ENCODE results near the gene APPL2.
A peak's percentile ranks its signal among the peaks of the same experiment; 100 is the strongest.

APPL2 gene

DNA sequence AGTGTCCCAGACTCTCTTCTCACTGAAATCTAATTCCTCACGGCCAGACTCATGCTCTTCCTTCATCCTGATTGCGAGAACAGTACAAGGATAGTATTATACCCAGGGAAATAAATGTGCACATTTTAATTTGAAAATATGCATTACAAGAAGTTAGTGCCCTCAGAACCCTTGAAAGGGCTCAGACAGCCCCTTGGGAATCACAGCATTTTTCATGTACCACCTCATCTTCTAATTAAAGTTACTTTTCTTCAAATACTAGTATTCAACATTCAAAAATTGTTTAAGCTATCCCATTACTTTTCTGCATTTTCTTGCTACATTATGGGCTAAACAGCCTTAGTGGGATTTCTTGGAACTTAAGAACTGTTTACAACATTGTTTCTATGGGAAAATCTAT, 1.7 kb upstream of the APPL2 start:
- H3K9me3 Mint-ChIP-seq (ENCODE audit: low read depth): no peaks in the 10 kb centered on the region
- peaks cover 33% of the 10 kb centered on the region for H3K4me1 Mint-ChIP-seq (ENCODE audit: low read depth)
- H3K27me3 Mint-ChIP-seq: no peaks in the 10 kb centered on the region
- H3K36me3 Mint-ChIP-seq: no peaks in the 10 kb centered on the region
- no peak overlapping the region for H3K27ac Mint-ChIP-seq
- H3K4me3 Mint-ChIP-seq: no peak overlapping the region

DNA sequence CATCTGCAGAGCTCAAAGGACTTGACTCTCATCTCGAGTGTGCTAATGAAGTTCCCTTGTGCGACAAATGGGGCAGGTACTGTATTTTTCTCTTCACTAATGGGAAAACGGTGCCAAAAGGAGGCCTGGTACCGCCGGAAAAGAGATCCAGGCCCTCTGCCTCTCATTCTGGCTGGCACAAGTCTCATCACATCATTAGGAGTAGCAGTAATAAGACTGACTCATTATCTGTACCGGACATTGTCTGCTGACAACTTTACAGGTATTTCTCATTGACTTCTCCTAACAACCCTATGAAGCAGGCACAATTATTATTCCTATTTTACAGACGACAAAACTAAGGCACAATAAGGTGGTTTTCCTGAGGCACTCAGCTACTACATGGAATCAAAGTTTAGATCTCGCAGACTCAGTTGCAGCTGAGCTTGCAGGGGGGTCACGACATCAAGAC, 668 bp downstream of the APPL2 start:
- H3K4me3 Mint-ChIP-seq: peak overlapping the region; percentile 95
- peaks cover 2% of the 10 kb centered on the region for H3K36me3 Mint-ChIP-seq
- H3K9me3 Mint-ChIP-seq (ENCODE audit: low read depth): no peaks in the 10 kb centered on the region
- peaks cover 55% of the 10 kb centered on the region for H3K4me1 Mint-ChIP-seq (ENCODE audit: low read depth)
- no peaks in the 10 kb centered on the region for H3K27me3 Mint-ChIP-seq
- peak overlapping the region; percentile 82 for H3K27ac Mint-ChIP-seq

DNA sequence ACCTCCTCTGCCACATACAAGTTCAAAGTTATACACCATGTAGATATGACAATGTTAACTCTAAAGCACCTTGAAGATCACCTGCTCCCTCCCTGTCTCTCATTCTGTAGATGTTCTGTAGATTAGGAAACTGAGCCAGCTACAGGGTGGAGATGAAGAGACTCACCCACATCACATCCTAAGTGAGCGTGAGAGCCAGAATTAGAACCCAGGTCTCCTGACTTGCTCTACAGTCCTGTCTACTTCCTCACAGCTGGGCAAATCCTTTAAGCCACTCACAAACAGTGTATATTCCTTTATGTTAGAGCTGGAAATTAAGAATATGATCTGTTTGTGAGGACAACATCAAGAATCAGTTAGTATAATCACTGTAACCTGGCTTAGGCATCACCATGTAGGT, 1.8 kb downstream of the APPL2 start:
- peak overlapping the region; percentile 82 for H3K27ac Mint-ChIP-seq
- peaks cover 2% of the 10 kb centered on the region for H3K36me3 Mint-ChIP-seq
- peaks cover 60% of the 10 kb centered on the region for H3K4me1 Mint-ChIP-seq (ENCODE audit: low read depth)
- H3K9me3 Mint-ChIP-seq (ENCODE audit: low read depth): no peaks in the 10 kb centered on the region
- peak overlapping the region; percentile 95 for H3K4me3 Mint-ChIP-seq
- H3K27me3 Mint-ChIP-seq: no peaks in the 10 kb centered on the region

DNA sequence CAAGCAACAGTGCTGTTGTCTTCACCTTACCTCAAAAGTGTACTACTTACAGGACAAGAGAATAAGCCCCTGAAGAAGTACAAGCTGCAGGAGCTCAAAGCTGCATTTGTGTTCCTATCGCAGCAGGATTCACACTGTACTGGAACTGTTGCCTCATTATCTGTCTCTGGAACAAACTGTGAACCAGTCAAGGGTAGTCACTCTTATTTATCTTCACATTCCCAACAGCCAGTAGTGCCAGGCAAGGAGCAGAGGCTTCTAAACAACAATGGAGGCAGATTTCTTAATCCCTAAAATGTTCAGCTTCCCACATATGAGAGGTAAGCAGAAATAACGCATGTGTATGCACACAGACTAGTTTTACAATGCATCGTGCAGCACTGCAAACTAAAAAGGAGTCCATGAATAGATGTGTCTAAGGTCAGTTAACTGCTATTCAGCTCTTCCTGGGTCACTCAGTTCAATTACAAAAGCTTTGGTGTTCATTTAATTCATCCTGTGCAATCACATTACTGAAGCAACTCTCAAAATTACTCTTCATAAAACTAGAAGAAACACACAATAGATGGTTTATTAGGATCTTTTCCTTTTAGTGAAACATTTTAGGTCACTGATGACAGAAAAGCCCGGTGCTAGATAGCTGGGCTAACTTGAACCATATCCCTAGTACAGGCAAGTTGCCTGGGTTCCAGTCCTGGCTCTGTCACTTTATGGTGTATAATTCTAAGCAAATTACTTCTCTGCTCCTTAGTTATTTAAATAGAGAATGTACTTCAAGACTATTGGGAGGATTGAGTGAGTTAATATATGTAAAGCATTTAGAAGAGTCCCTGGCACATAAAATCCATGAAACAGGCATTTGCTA, 2.7 kb downstream of the APPL2 start:
- Mint-ChIP-seq H3K9me3 (ENCODE audit: low read depth) (no peaks in the 10 kb centered on the region), H3K4me1 (ENCODE audit: low read depth) (peaks cover 68% of the 10 kb centered on the region), H3K36me3 (peaks cover 5% of the 10 kb centered on the region), H3K4me3 (peak overlapping the region; percentile 95), H3K27ac (no peak overlapping the region), H3K27me3 (no peaks in the 10 kb centered on the region)

DNA sequence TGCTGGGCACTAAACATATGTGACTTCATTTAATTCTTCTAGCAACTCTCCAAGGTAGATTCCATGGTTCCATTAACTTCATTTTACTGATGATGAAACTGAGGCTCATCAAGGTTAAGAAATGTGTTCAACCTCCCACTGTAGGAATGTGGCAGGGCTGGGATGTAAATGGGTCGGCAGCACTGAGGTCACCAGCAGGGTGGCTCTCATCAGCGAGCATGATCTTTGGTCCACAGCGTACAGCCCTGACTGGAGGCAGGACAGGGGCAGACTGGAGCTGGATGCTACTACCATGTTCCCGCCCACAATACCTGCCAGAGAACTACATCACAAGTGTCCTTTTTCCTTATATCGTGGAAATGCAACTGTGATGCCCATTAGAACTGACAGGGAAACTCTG, 4.6 kb downstream of the APPL2 start:
- Mint-ChIP-seq H3K4me3 (no peak overlapping the region), H3K9me3 (ENCODE audit: low read depth) (no peaks in the 10 kb centered on the region), H3K4me1 (ENCODE audit: low read depth) (peaks cover 77% of the 10 kb centered on the region), H3K27me3 (no peaks in the 10 kb centered on the region), H3K27ac (no peak overlapping the region), H3K36me3 (peaks cover 9% of the 10 kb centered on the region)

DNA sequence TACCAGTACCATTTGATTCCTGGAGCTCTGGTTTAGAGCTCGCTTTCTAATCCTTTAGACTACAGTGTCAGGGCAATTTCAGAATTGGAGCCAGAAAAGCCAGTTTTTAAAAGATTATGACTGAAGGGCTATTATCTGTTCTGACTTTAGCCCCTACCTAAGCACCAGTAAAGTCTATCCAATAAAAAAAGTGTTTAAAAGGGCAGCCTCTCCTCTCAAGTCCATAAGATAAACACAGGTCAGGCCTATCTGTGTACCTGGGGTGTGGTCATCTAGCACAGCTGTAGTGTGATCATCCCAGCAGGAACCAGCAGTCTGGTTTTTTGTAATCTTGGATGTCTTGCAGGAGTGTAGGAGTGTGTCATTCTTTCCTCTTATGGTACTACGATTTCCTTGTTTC, 6.6 kb downstream of the APPL2 start:
- Mint-ChIP-seq H3K27me3 (no peaks in the 10 kb centered on the region), H3K27ac (peak overlapping the region; percentile 10), H3K36me3 (peaks cover 9% of the 10 kb centered on the region), H3K4me1 (ENCODE audit: low read depth) (peaks cover 82% of the 10 kb centered on the region), H3K9me3 (ENCODE audit: low read depth) (no peaks in the 10 kb centered on the region), H3K4me3 (no peak overlapping the region)

DNA sequence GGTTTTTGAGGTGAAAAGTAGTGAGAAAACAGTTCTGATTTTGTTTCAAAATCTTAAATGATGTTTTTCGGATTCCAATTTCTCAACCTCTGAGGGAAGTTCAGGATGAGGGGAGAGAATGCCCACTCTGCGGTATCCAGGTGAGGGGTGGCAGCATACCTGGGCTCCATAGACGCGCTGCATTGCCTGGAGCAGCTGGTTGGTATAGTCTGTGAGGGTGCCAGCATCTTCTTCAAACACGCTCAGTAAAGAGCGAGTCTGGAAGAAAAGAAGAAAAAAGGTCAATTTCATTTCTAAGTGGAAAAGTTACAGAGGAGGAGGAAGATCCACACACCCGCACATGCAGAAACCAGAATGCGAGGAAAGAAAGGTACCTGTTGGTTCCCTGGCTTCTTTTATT, 7.0 kb downstream of the APPL2 start:
- Mint-ChIP-seq H3K27ac (peak overlapping the region; percentile 64), H3K4me1 (ENCODE audit: low read depth) (peaks cover 78% of the 10 kb centered on the region), H3K27me3 (no peaks in the 10 kb centered on the region), H3K4me3 (peak overlapping the region; percentile 35), H3K9me3 (ENCODE audit: low read depth) (no peaks in the 10 kb centered on the region), H3K36me3 (peaks cover 9% of the 10 kb centered on the region)

DNA sequence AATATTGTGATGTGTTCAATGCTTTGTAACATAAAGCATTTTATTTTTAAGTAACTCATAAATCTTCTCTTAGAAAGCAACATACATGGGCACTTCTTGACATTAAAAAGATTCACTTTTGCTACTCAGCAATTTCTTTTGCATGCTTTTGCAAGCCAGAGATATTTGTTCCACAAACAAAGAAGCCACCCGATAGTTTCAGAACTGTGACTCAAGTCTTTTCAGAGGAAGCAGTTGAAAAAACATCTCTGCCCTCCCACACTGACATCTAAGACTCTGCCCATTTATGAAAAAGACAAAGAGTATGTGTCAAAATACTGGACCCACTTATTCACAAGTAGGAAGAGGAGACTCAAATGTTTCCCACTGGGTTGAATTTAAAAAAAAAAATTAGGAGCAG, 7.5 kb downstream of the APPL2 start:
- peaks cover 73% of the 10 kb centered on the region for H3K4me1 Mint-ChIP-seq (ENCODE audit: low read depth)
- peaks cover 9% of the 10 kb centered on the region for H3K36me3 Mint-ChIP-seq
- H3K27me3 Mint-ChIP-seq: no peaks in the 10 kb centered on the region
- no peaks in the 10 kb centered on the region for H3K9me3 Mint-ChIP-seq (ENCODE audit: low read depth)
- H3K4me3 Mint-ChIP-seq: peak overlapping the region; percentile 35
- H3K27ac Mint-ChIP-seq: peak overlapping the region; percentile 64

DNA sequence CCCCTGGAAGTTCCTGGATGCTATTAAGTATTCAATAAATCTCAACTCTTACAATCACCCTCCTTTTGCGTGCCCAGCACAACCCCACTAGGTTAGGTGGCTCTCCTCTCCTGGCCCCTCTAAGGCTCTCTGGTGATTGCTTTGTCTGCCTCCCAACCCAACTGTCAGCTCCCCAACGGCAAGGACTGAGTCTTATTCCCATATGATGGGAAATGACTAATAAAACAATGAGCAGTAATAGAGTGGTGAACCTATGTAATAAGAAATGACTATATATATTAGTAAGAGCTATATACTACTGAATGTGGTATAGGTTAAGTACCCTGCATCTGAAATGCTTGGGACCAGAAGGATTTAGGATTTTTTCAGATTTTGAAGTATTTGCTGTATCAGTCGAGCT, 8.1 kb downstream of the APPL2 start:
- no peaks in the 10 kb centered on the region for H3K9me3 Mint-ChIP-seq (ENCODE audit: low read depth)
- no peak overlapping the region for H3K4me3 Mint-ChIP-seq
- H3K4me1 Mint-ChIP-seq (ENCODE audit: low read depth): peaks cover 67% of the 10 kb centered on the region
- H3K27ac Mint-ChIP-seq: peak overlapping the region; percentile 7
- H3K27me3 Mint-ChIP-seq: no peaks in the 10 kb centered on the region
- peaks cover 14% of the 10 kb centered on the region for H3K36me3 Mint-ChIP-seq

DNA sequence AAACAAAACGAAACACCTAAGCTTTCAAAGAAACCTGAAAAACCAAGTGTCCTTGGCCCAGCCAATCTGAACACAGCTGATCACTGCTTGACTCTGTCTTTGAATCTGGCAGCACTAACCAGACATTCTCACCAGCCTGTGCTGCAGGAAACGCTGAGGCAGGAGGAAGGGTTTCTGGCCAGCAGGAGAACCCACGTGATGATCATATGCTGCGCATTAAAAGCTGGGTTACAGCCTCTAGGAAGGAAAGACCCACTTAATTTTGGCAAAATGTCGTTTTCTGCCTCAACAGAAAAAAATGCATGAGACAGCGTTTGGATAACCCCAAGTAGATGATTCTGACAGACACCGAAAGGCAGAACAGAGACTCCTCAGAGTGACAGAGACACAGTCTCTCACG, 9.8 kb downstream of the APPL2 start:
- Mint-ChIP-seq H3K27ac (no peak overlapping the region), H3K4me3 (no peak overlapping the region), H3K27me3 (no peaks in the 10 kb centered on the region), H3K4me1 (ENCODE audit: low read depth) (peaks cover 55% of the 10 kb centered on the region), H3K36me3 (peaks cover 21% of the 10 kb centered on the region), H3K9me3 (ENCODE audit: low read depth) (no peaks in the 10 kb centered on the region)

DNA sequence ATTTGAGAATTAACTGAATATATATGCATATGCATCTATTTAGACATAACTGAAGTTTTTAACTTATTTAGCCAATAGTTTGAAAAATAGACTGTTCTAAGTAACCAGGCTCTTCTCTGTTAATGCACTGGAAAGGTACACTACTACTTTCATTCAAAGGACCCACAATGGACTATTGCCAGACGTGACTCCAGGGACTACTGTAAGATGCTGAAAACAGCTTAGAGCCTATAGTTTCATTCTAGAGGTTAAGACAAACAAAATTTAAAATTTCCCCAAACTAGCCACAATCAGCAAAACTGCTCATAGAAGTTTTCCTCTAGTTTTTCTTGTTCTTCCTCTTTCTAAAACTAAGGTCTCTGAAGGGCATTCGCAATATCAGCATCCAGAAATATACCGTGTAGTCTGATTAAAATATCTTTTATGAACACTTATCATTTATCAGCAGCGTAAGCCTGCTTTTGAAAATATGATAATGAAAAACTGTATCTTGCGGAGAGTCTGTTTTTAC, 10.4 kb downstream of the APPL2 start:
- peaks cover 20% of the 10 kb centered on the region for H3K36me3 Mint-ChIP-seq
- no peaks in the 10 kb centered on the region for H3K9me3 Mint-ChIP-seq (ENCODE audit: low read depth)

DNA sequence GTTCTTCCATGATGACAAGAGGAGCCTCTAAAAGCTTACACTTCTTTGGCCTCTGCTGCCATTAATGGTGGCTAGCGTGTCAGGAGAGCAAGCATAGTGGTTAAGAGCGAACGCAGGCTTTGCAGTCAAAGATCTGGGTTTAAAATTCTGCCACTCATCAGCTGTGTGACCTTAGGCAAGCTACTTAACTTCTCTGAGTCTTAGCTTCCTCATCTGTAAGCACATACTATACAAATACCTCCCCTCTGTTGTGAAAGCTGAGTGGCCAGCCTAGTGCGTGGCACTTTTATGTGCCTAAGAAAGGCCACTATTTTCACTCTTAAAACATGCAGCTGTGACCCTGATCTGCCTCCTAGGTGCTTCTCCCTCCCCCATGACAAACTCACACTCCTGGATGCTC, 11.6 kb downstream of the APPL2 start:
- H3K27me3 Mint-ChIP-seq: no peaks in the 10 kb centered on the region
- peaks cover 41% of the 10 kb centered on the region for H3K4me1 Mint-ChIP-seq (ENCODE audit: low read depth)
- no peak overlapping the region for H3K27ac Mint-ChIP-seq
- peaks cover 20% of the 10 kb centered on the region for H3K36me3 Mint-ChIP-seq
- no peak overlapping the region for H3K4me3 Mint-ChIP-seq
- no peaks in the 10 kb centered on the region for H3K9me3 Mint-ChIP-seq (ENCODE audit: low read depth)

More for the DNA sequence above, 10.4 kb downstream of the APPL2 start:
- no peak overlapping the region for H3K4me3 Mint-ChIP-seq
- peaks cover 50% of the 10 kb centered on the region for H3K4me1 Mint-ChIP-seq (ENCODE audit: low read depth)
- H3K27ac Mint-ChIP-seq: no peak overlapping the region
- no peaks in the 10 kb centered on the region for H3K27me3 Mint-ChIP-seq

DNA sequence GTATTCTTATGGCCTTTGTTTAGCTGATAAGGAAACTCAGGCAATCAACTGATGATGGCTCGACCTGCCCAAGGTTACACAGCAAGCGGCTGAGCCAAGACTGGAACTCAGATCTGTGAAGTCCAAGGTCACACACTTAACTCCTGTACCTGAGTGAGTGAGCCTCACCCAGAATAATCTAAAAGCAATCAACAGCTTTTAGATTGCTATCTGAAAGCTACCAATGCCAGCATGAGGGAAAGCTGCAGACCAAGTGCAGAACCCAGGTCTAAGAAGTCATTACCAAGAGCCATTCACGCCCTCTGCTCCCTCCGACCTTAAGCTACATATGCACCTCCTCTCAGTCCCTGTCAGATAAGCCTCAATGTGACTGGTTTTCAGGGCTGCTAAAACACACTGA, 12.1 kb downstream of the APPL2 start:
- Mint-ChIP-seq H3K9me3 (ENCODE audit: low read depth) (no peaks in the 10 kb centered on the region), H3K4me3 (no peak overlapping the region), H3K36me3 (peaks cover 20% of the 10 kb centered on the region), H3K4me1 (ENCODE audit: low read depth) (peaks cover 39% of the 10 kb centered on the region), H3K27me3 (no peaks in the 10 kb centered on the region), H3K27ac (no peak overlapping the region)

DNA sequence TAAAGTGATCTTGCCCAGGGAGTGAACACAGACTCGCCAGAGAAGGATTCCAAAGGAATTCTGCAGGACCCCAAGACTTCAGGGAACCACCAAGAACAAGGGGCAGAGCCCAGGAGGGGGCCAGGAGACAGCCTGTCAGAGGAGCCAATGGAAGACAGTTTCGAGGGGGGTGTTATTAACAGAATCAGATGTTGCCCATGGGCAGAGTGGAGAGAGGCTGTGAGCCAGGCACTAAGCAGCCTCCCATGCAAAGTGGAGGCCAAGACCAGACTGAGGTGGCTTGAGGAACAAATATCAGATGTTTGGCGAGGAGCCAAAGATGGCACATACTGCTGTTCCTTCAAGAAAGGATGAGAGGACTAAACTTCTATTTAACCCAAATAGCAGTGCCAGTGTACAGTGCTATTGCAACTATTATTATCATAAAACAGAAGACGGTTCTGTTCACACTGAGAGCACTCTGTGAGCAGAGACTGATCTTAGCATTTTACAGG, 12.6 kb downstream of the APPL2 start:
- Mint-ChIP-seq H3K4me3 (no peak overlapping the region), H3K27me3 (no peaks in the 10 kb centered on the region), H3K27ac (no peak overlapping the region), H3K36me3 (peaks cover 17% of the 10 kb centered on the region), H3K4me1 (ENCODE audit: low read depth) (peaks cover 34% of the 10 kb centered on the region), H3K9me3 (ENCODE audit: low read depth) (no peaks in the 10 kb centered on the region)

DNA sequence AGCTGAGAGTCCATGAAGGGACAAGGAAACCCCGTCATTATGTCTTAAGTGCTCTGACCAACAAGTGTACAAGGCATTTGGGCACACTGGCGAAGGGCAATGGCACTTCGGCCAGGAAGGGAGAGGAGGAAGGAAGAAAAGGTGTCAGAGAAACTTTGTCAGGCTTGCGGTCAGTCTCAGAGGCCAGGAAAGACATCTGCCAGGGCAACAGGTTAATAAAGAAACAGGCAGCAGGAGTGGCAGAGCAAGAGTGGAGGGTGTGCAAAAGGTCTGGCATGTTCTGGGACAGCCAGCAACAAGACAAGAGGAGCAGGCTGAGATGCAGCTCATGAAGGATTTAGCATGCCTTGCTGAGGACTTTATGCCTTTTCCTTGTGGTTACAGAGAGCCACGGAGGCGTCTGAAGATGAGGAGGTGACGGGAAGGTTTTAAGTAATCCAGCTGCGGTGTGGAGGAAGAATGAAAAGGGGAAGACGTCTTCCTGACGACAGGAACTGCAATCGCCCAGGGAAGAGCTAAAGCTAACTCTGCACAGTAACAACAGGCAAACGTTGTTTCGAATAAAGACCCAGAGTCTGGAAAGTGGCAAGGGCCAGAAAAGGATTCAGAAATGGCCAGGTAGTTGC, 13.1 kb downstream of the APPL2 start:
- H3K36me3 Mint-ChIP-seq: peaks cover 17% of the 10 kb centered on the region
- peaks cover 30% of the 10 kb centered on the region for H3K4me1 Mint-ChIP-seq (ENCODE audit: low read depth)
- H3K4me3 Mint-ChIP-seq: no peak overlapping the region
- H3K9me3 Mint-ChIP-seq (ENCODE audit: low read depth): no peaks in the 10 kb centered on the region
- H3K27ac Mint-ChIP-seq: no peak overlapping the region
- H3K27me3 Mint-ChIP-seq: no peaks in the 10 kb centered on the region
